GM12878 (cell line): ENCODE results near the gene KLF6. TPM values are rescaled to one million over a fixed set of nuclear protein-coding genes. Genes with fewer than 3 reads are reported as not detected.

Experiments used
- ATAC-seq: fragments of 200-7000 bp; cut with Tn5 transposase; 3 replicates; pipeline ENCODE4 v1.9.1; 2020; ENCODE audit warnings: mild to moderate bottlenecking, moderate library complexity
- BruUV-seq: library from RNA; stranded (reverse); fragments of 400-500 nt; replicated peaks from 2 replicates; lab custom pipeline; 2021; lab: Mats Ljungman, UMichigan
- CTCF ChIA-PET: fragments of 300-600 bp; sonication (Branson Sonifier 250); formaldehyde crosslinking; extraction: SDS; loops from one replicate; lab custom pipeline; 2021; ENCODE audit warnings: inconsistent platforms; lab: Yijun Ruan, JAX
- POLR2A ChIA-PET: fragments of 350-600 bp; formaldehyde crosslinking; extraction: SDS; loops from one replicate; lab custom pipeline; 2021; ENCODE audit warnings: inconsistent platforms; lab: Charles Lee
- RAD21 ChIA-PET: fragments of 300-600 bp; sonication (Branson Sonifier 250); formaldehyde crosslinking; loops from one replicate; lab custom pipeline; 2023; ENCODE audit warnings: antibody characterized with exemption; ENCODE audit not compliant: unreplicated experiment; lab: Charles Lee
- SMC1A ChIA-PET: fragments of 300-600 bp; sonication (Branson Sonifier 250); formaldehyde crosslinking; loops from one replicate; lab custom pipeline; 2023; ENCODE audit not compliant: unreplicated experiment, uncharacterized antibody; lab: Charles Lee
- DNase-seq: peaks from one replicate; pipeline ENCODE4 v3.0.0-alpha.2; 2011; ENCODE audit warnings: low read depth, low spot score
- FAIRE-seq: peaks from 3 replicates; lab custom pipeline; 2011; peaks lifted over from hg19 to GRCh38; lab: Jason Lieb, UNC
- H2AFZ ChIP-seq: 2 replicates; pipeline ENCODE4 v1.6.0; 2011; ENCODE audit warnings: low read depth, low read length, control low read depth; ENCODE audit not compliant: control insufficient read depth
- H3K27ac ChIP-seq: 2 replicates; pipeline ENCODE4 v1.5.1; 2011; ENCODE audit warnings: control low read depth; ENCODE audit not compliant: control insufficient read depth, insufficient read depth
- H3K27me3 ChIP-seq, 2 experiments: replicated peaks in 1 of 2; 2 replicates each; pipeline versions ENCODE4 v1.6.0 to v1.6.1; 2011; ENCODE audit warnings: low read length in 1 of 2; ENCODE audit not compliant: control insufficient read depth in 2 of 2, insufficient read depth in 2 of 2
- H3K36me3 ChIP-seq, 2 experiments: 2 replicates each; pipeline ENCODE4 v1.5.1; 2011; ENCODE audit warnings: low read length in 1 of 2; ENCODE audit not compliant: control insufficient read depth in 2 of 2, insufficient read depth in 2 of 2
- H3K4me1 ChIP-seq: 2 replicates; pipeline ENCODE4 v1.6.1; 2011; ENCODE audit warnings: mild to moderate bottlenecking, low read length, moderate library complexity, mixed read lengths; ENCODE audit not compliant: control insufficient read depth, insufficient read depth
- H3K4me2 ChIP-seq: 2 replicates; pipeline ENCODE4 v1.6.0; 2011; ENCODE audit warnings: control low read depth; ENCODE audit not compliant: control insufficient read depth, insufficient read depth
- H3K4me3 ChIP-seq: fragments of 200-600 bp; sonication (generic); 2 replicates; pipeline ENCODE4 v1.5.1; 2016
- H3K79me2 ChIP-seq: 2 replicates; pipeline ENCODE4 v1.6.0; 2011; ENCODE audit warnings: low read length; ENCODE audit not compliant: control insufficient read depth, insufficient read depth
- H3K9ac ChIP-seq: 2 replicates; pipeline ENCODE4 v1.8.0; 2011; ENCODE audit warnings: low read length, control low read depth, mixed read lengths; ENCODE audit not compliant: control insufficient read depth, insufficient read depth
- H3K9me3 ChIP-seq: replicated peaks from 3 replicates; pipeline ENCODE4 v1.5.1; 2011; ENCODE audit warnings: mild to moderate bottlenecking, low read length; ENCODE audit not compliant: control insufficient read depth, insufficient read depth
- H4K20me1 ChIP-seq: 2 replicates; pipeline ENCODE4 v1.6.0; 2011; ENCODE audit not compliant: control insufficient read depth, insufficient read depth
- ATF7 ChIP-seq: fragments of 450-650 bp; IDR thresholded peaks from 2 replicates; pipeline ENCODE4 v1.6.1; 2016; ENCODE audit warnings: low read depth, mild to moderate bottlenecking
- CBX5 ChIP-seq: sonication (generic); IDR thresholded peaks from 2 replicates; pipeline ENCODE4 v1.6.1; 2016; ENCODE audit warnings: low read depth, moderate library complexity, mild to moderate bottlenecking, inconsistent platforms
- CREB1 ChIP-seq: IDR thresholded peaks from 2 replicates; pipeline ENCODE4 v1.6.1; 2012; ENCODE audit warnings: low read depth, mild to moderate bottlenecking, inconsistent platforms
- EGR1 ChIP-seq, 2 experiments: IDR thresholded peaks; 1 replicate in 1 of 2; 2 replicates in 1 of 2; pipeline ENCODE4 v1.6.1; 2011 to 2012; ENCODE audit warnings: low read depth in 2 of 2, low read length in 2 of 2, borderline replicate concordance in 1 of 2, mild to moderate bottlenecking in 1 of 2, moderate library complexity in 1 of 2
- FOXM1 ChIP-seq: IDR thresholded peaks from 2 replicates; pipeline ENCODE4 v1.6.1; 2012; ENCODE audit warnings: low read depth, mild to moderate bottlenecking, inconsistent platforms, low read length, moderate library complexity
- HDAC2 ChIP-seq: fragments of 200-600 bp; sonication (generic); IDR thresholded peaks from 2 replicates; pipeline ENCODE4 v1.6.1; 2017
- IKZF1 ChIP-seq: fragments of 450-650 bp; conservative IDR thresholded peaks from 2 replicates; pipeline ENCODE4 v1.6.1; 2017; ENCODE audit warnings: antibody characterized with exemption, mild to moderate bottlenecking
- IRF4 ChIP-seq: IDR thresholded peaks from 2 replicates; pipeline ENCODE4 v1.6.1; 2011; ENCODE audit warnings: low read depth, low read length
- MEF2B ChIP-seq: fragments of 450-650 bp; IDR thresholded peaks from 2 replicates; pipeline ENCODE4 v1.6.1; 2018; ENCODE audit warnings: mild to moderate bottlenecking, moderate library complexity; ENCODE audit not compliant: partially characterized antibody, poor library complexity, severe bottlenecking
- PAX5 ChIP-seq: IDR thresholded peaks from 2 replicates; pipeline ENCODE4 v1.6.1; 2011; ENCODE audit warnings: low read depth, low read length, borderline replicate concordance
- POLR2AphosphoS2 ChIP-seq: IDR thresholded peaks from 2 replicates; pipeline ENCODE4 v1.6.1; 2011; ENCODE audit warnings: low read depth, mild to moderate bottlenecking, low read length, improper control_type of control experiment, moderate library complexity
- SPI1 ChIP-seq: IDR thresholded peaks from 2 replicates; pipeline ENCODE4 v1.6.1; 2011; ENCODE audit warnings: low read depth, mild to moderate bottlenecking, low read length, moderate library complexity, borderline replicate concordance; ENCODE audit not compliant: insufficient read depth
- SREBF2 ChIP-seq: IDR thresholded peaks from 2 replicates; pipeline ENCODE4 v1.6.1; 2012; ENCODE audit warnings: mild to moderate bottlenecking, low read length
- SRF ChIP-seq, 2 experiments: IDR thresholded peaks; 2 replicates each; pipeline ENCODE4 v1.6.1; 2011; ENCODE audit warnings: low read depth in 2 of 2, low read length in 2 of 2, mild to moderate bottlenecking in 1 of 2, moderate library complexity in 1 of 2
- TBL1XR1 ChIP-seq: IDR thresholded peaks from 2 replicates; pipeline ENCODE4 v1.6.1; 2012; ENCODE audit warnings: low read depth, low read length, improper control_type of control experiment
- YY1 ChIP-seq: IDR thresholded peaks from 2 replicates; pipeline ENCODE4 v1.6.1; 2011; ENCODE audit warnings: low read depth, mild to moderate bottlenecking, low read length
- ZBED1 ChIP-seq: IDR thresholded peaks from 2 replicates; pipeline ENCODE4 v1.6.1; 2016; ENCODE audit warnings: borderline replicate concordance
- ZNF217 ChIP-seq: fragments of 450-650 bp; IDR thresholded peaks from 2 replicates; pipeline ENCODE4 v1.6.1; 2017; ENCODE audit warnings: antibody characterized with exemption, mild to moderate bottlenecking
- ZSCAN29 ChIP-seq: fragments of 450-650 bp; IDR thresholded peaks from 2 replicates; pipeline ENCODE4 v1.6.1; 2017; ENCODE audit warnings: mild to moderate bottlenecking, moderate library complexity
- WGBS: methylation state at CpG from one replicate; pipeline ENCODE4 v1.1.6; 2016; ENCODE audit warnings: low lambda C conversion rate; ENCODE audit not compliant: insufficient replicate concordance, insufficient coverage; ENCODE audit errors: missing lambda C conversion rate; 5-methylcytosine and 5-hydroxymethylcytosine counted together
- in situ Hi-C: fragments of 300-500 bp; cut with MboI; formaldehyde crosslinking; loops from 9 replicates; pipeline ENCODE4 v1.14.3; 2018; ENCODE audit warnings: mixed read lengths
- intact Hi-C: fragments of 100-400 bp; cut with micrococcal nuclease; formaldehyde crosslinking; loops from one replicate; pipeline ENCODE4 v1.14.2; 2022; ENCODE audit not compliant: unreplicated experiment
- polyA plus RNA-seq, 11 experiments: library from polyadenylated mRNA; depleted of rRNA in 4 of 11; unstranded in 6 of 11; stranded (reverse) in 5 of 11; fragments of >200 nt; fragmentation: Nextera tagmentation in 4 of 11; fragmentation: Illumina TruSeq in 1 of 11; extraction: Ambion mirVana in 4 of 11; extraction: Trizol in 1 of 11; gene quantifications; 1 replicate in 1 of 11; 2 replicates in 10 of 11; pipeline versions ENCODE4 v1.2.1 to v1.2.3, GENCODE V29; 2011 to 2016; ENCODE audit warnings: inconsistent platforms in 2 of 11, missing spikeins in 2 of 11, low read depth in 1 of 11
- total RNA-seq, 4 experiments: library from RNA; depleted of rRNA in 3 of 4; stranded (reverse); fragments of >200 nt in 3 of 4; fragmentation: Illumina TruSeq in 1 of 4; extraction: Trizol in 1 of 4; gene quantifications; 2 replicates each; pipeline versions ENCODE4 v1.2.1 to v1.2.3, GENCODE V29; 2013 to 2021
- TF ChIP-seq, protein P1 (sequence below): fragments of 450-650 bp; IDR thresholded peaks from 2 replicates; pipeline ENCODE4 v1.6.1; 2016; ENCODE audit warnings: mild to moderate bottlenecking
- TF ChIP-seq, protein P2 (sequence below): IDR thresholded peaks from 2 replicates; pipeline ENCODE4 v1.6.1; 2011; ENCODE audit warnings: mild to moderate bottlenecking, low read depth, low read length, moderate library complexity; ENCODE audit not compliant: insufficient replicate concordance
- TF ChIP-seq, protein P3 (sequence below): IDR thresholded peaks from 2 replicates; pipeline ENCODE4 v1.6.1; 2012; ENCODE audit warnings: low read depth, low read length, improper control_type of control experiment

The KLF6 gene
- total and polyA plus RNA-seq, 10 of the 15 experiments (the other 5 are each of a cell fraction or from before 2014, with no cell fraction given): 7.4 to 54.1 (median 23.5) TPM

DNA sequence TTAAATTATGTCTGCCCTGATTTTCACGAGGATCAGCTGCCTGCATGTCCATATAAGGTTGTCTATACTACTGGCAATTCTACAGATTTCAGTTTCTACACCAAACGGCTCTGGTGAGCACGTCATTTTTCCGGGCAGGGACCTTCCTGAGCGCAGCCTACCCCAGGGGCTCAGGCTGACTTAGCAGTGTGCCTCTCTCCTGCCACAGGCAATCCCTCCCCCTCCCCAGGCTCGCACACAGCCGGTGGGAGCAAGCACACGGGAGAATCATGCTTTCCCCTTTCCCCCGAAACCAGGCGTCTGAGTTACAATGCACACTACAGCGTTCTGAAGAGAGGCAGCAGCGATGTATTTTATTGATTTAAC is 1.7 kb downstream of the KLF6 start:
- in situ Hi-C loops (loop anchor here (5.0 kb wide), 1 partner anchor 249 kb away; no protein-coding TSS in a partner anchor), intact Hi-C loops (loop anchor here (2.0 to 10.0 kb wide), 6 partner anchors 48 to 872 kb away; no protein-coding TSS in a partner anchor)
- ATAC-seq (peak; percentile 27), DNase-seq (peak; percentile 60), FAIRE-seq (peak; percentile 81)
- Histone ChIP-seq H4K20me1 (no peaks in the 10 kb centered on the region; the same call in 1 of the 2 replicates), H3K36me3 (peaks cover 26 to 36% of the 10 kb centered on the region in 2 experiments), H3K4me2 (peak overlapping the region; percentile 87), H3K27ac (peak overlapping the region; percentile 98), H3K4me1 (peaks cover 13% of the 10 kb centered on the region), H3K9ac (peak overlapping the region; percentile 98), H3K27me3 (no peaks in the 10 kb centered on the region), H3K4me3 (peak overlapping the region; percentile 93), H2AFZ (no peak overlapping the region), H3K9me3 (no peaks in the 10 kb centered on the region; the same call in 2 of the 3 replicates), H3K79me2 (peaks cover 71% of the 10 kb centered on the region)
- RAD21 ChIA-PET: interaction anchor here (0.8 to 6.3 kb wide), 18 partner anchors 17 to 231 kb away, joined by 3 to 98 read pairs (median 14); no protein-coding TSS in a partner anchor
- CTCF ChIA-PET: interaction anchor here (0.9 to 3.4 kb wide), 12 partner anchors 22 to 114 kb away, joined by 3 to 18 read pairs (median 3); no protein-coding TSS in a partner anchor
- under 1% methylated on average over 12 of the region's 12 CpGs for WGBS
- POLR2A ChIA-PET: interaction anchor here (0.7 to 4.8 kb wide), 18 partner anchors 12 to 171 kb away, joined by 3 to 54 read pairs (median 4); no protein-coding TSS in a partner anchor
- TSS peak; percentile 45 for BruUV-seq
- SMC1A ChIA-PET: interaction anchor here (0.8 to 6.8 kb wide), 28 partner anchors 9 to 874 kb away, joined by 3 to 73 read pairs (median 6); no protein-coding TSS in a partner anchor
- TF ChIP-seq CREB1 (peak; percentile 83), IKZF1 (no peak; the same call in 1 of the 2 replicates), TBL1XR1 (0 out of 2 replicates have a peak, but pooled peaks have one; percentile 23), ATF7 (peak; percentile 75), POLR2AphosphoS2 (peak; percentile 83), EGR1 (IDR thresholded peaks at IDR 0.05; ENCODE audit: borderline replicate concordance in 1 of 2, low read depth in 2 of 2, low read length in 2 of 2) (no peak), PAX5 (peak; percentile 67), IRF4 (no peak), SREBF2 (no peak), MEF2B (no peak), ZSCAN29 (no peak), HDAC2 (0 out of 2 replicates have a peak, but pooled peaks have one; percentile 2), SRF (IDR thresholded peaks at IDR 0.05; ENCODE audit: low read depth in 2 of 2, low read length in 2 of 2) (peak in 1 of 2 experiments; percentile 83; a peak in 2 of 4 replicates), YY1 (no peak), CBX5 (no peak), FOXM1 (no peak), SPI1 (no peak), ZNF217 (no peak), ZBED1 (peak; percentile 69; the same call in 1 of the 2 replicates)
- TF ChIP-seq, protein P1, sequence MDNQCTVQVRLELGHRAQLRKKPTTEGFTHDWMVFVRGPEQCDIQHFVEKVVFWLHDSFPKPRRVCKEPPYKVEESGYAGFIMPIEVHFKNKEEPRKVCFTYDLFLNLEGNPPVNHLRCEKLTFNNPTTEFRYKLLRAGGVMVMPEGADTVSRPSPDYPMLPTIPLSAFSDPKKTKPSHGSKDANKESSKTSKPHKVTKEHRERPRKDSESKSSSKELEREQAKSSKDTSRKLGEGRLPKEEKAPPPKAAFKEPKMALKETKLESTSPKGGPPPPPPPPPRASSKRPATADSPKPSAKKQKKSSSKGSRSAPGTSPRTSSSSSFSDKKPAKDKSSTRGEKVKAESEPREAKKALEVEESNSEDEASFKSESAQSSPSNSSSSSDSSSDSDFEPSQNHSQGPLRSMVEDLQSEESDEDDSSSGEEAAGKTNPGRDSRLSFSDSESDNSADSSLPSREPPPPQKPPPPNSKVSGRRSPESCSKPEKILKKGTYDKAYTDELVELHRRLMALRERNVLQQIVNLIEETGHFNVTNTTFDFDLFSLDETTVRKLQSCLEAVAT: peak; percentile 79
- TF ChIP-seq, protein P2, sequence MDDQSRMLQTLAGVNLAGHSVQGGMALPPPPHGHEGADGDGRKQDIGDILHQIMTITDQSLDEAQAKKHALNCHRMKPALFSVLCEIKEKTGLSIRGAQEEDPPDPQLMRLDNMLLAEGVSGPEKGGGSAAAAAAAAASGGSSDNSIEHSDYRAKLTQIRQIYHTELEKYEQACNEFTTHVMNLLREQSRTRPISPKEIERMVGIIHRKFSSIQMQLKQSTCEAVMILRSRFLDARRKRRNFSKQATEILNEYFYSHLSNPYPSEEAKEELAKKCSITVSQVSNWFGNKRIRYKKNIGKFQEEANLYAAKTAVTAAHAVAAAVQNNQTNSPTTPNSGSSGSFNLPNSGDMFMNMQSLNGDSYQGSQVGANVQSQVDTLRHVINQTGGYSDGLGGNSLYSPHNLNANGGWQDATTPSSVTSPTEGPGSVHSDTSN: no peak
- TF ChIP-seq, protein P3, sequence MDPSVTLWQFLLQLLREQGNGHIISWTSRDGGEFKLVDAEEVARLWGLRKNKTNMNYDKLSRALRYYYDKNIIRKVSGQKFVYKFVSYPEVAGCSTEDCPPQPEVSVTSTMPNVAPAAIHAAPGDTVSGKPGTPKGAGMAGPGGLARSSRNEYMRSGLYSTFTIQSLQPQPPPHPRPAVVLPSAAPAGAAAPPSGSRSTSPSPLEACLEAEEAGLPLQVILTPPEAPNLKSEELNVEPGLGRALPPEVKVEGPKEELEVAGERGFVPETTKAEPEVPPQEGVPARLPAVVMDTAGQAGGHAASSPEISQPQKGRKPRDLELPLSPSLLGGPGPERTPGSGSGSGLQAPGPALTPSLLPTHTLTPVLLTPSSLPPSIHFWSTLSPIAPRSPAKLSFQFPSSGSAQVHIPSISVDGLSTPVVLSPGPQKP: 0 out of 2 replicates have a peak, but pooled peaks have one; percentile 0
